A375 (cell line): ENCODE measurements around the gene DBNL. TPM values are rescaled to one million over a fixed set of nuclear protein-coding genes. Genes with fewer than 3 reads are reported as not detected.

Source experiments
- total RNA-seq: library from RNA; depleted of rRNA; stranded (reverse); fragments of >200 nt; shearing (Covaris generic); gene quantifications from 2 replicates; pipeline ENCODE4 v1.2.3, GENCODE V29; 2014; rRNA removed

DBNL gene
- total RNA-seq = 142 and 159 TPM in 2 replicates

GRCh38 chr7:44044315-44045225 is at the start of gene DBNL:
DBNL (plus strand) TSS chr7:44044702; CDS start chr7:44044738, 36 bp downstream.

GRCh38 chr7:43997532-43997931 is 47.0 kb upstream of the DBNL start, which contains the start of gene SPDYE1:
SPDYE1 (plus strand) TSS chr7:43997897; CDS start chr7:43999950, 2,053 bp downstream.

GRCh38 chr7:44065431-44066110 is 21.1 kb downstream of the DBNL start, which contains the start of gene PGAM2:
PGAM2 (minus strand) TSS chr7:44065567; CDS start chr7:44065529, 38 bp downstream.

GRCh38 chr7:44103923-44104859 is 59.7 kb downstream of the DBNL start, which contains the start of gene AEBP1:
AEBP1 (plus strand) TSS chr7:44104345; CDS start chr7:44104666, 321 bp downstream.

Other genes with a start within 250 kb of the DBNL start
- gene MRPS24, start 175.2 kb upstream of the DBNL start, total RNA-seq = 123 and 143 TPM in 2 replicates
- 24.5 and 36.2 TPM in 2 replicates for gene URGCP, start 138.1 kb upstream of the DBNL start, total RNA-seq
- 8.2 and 10.5 TPM in 2 replicates for gene UBE2D4, start 118.3 kb upstream of the DBNL start, total RNA-seq
- not detected in 2 replicates for gene SPDYE1, start 46.8 kb upstream of the DBNL start, total RNA-seq
- gene PGAM2, start 20.9 kb downstream of the DBNL start, total RNA-seq = 2.6 and 3.0 TPM in 2 replicates
- 21.4 and 24.8 TPM in 2 replicates for gene POLM, start 37.8 kb downstream of the DBNL start, total RNA-seq
- 39.5 and 46.1 TPM in 2 replicates for gene AEBP1, start 59.6 kb downstream of the DBNL start, total RNA-seq
- gene POLD2, start 78.8 kb downstream of the DBNL start, total RNA-seq = 161 and 173 TPM in 2 replicates
- not detected in 2 replicates for gene MYL7, start 96.6 kb downstream of the DBNL start, total RNA-seq
- not detected in 2 replicates for gene GCK, start 144.7 kb downstream of the DBNL start, total RNA-seq
- 112 TPM in 2 replicates for gene YKT6, start 156.3 kb downstream of the DBNL start, total RNA-seq